22Rv1 (cell line): ENCODE data around the gene TRIM69.

Experiments used
- H3K27ac ChIP-seq: fragments of 450-650 bp; 2 replicates; pipeline ENCODE4 v1.5.1; 2017
- CTCF ChIP-seq: fragments of 450-650 bp; IDR thresholded peaks from 2 replicates; pipeline ENCODE4 v1.5.1; 2017; ENCODE audit warnings: mild to moderate bottlenecking
- ZFX ChIP-seq: fragments of 450-650 bp; IDR thresholded peaks from 2 replicates; pipeline ENCODE4 v1.6.1; 2017; ENCODE audit warnings: antibody characterized with exemption, borderline replicate concordance

Gene TRIM69

GRCh38 chr15:44718927-44719292 is 17.4 kb upstream of the TRIM69 start:
- peak overlapping the region; percentile 25; the same call in 1 of the 2 replicates for H3K27ac ChIP-seq
- no peak for TF ChIP-seq ZFX
- no peak for TF ChIP-seq CTCF

- no peak for TF ChIP-seq CTCF
- TF ChIP-seq ZFX: no peak
- H3K27ac ChIP-seq: peak overlapping the region; percentile 25; the same call in 1 of the 2 replicates
Observed at GRCh38 chr15:44719293-44719999, 16.9 kb upstream of the TRIM69 start.

GRCh38 chr15:44720000-44720435 is 16.3 kb upstream of the TRIM69 start:
- H3K27ac ChIP-seq: peak overlapping the region; percentile 25; the same call in 1 of the 2 replicates

GRCh38 chr15:44720460-44721176 is 15.7 kb upstream of the TRIM69 start:
- TF ChIP-seq ZFX (no peak), CTCF (no peak)
- no peak overlapping the region for H3K27ac ChIP-seq

- TF ChIP-seq CTCF: no peak
- H3K27ac ChIP-seq: no peak overlapping the region
Observed at GRCh38 chr15:44722011-44722410, 14.3 kb upstream of the TRIM69 start.

GRCh38 chr15:44726136-44726535 is 10.2 kb upstream of the TRIM69 start:
- H3K27ac ChIP-seq: no peak overlapping the region
- TF ChIP-seq ZFX: no peak
- TF ChIP-seq CTCF: no peak

GRCh38 chr15:44726568-44727484 is 9.5 kb upstream of the TRIM69 start:
- H3K27ac ChIP-seq: no peak overlapping the region
- TF ChIP-seq CTCF (no peak), ZFX (no peak)
